AG09319 (cell line): Measurements from ENCODE around the gene TIMP1.
"Not testable (repeated sequence)": the region's sequence is repeated elsewhere in the genome, so short reads cannot be mapped to it uniquely, and the experiment has no call there.

Experiments used
- DNase-seq: peaks from one replicate; pipeline ENCODE4 v3.0.0-alpha.2; 2010; ENCODE audit warnings: low read depth; ENCODE audit errors: extremely low read depth
- TF ChIP-seq, protein P1 (sequence below): IDR thresholded peaks from 2 replicates; pipeline ENCODE4 v1.5.1; 2011; ENCODE audit warnings: low read depth, mild to moderate bottlenecking, inconsistent platforms, low read length, moderate library complexity

TIMP1 gene

DNA sequence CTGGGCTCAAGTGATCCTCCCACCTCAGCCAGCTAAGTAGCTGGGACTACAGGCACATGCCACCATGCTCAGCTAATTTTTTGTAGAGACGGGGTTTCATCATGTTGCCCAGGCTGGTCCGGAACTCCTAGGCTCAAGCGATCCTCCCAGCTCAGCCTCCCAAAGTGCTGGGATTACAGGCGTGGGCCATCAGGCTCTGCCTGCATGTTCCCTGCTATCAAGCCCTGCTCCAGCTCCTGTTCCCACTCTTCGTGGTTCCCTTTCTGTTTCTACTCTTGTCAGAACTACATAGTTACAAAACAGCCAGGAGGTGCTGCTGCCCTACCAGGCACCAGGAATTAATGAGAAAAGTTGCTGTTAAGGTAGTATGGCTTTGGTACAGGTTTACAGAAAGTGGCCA lies 8.7 kb downstream of the TIMP1 start:
- DNase-seq: no peak
- TF ChIP-seq, protein P1, sequence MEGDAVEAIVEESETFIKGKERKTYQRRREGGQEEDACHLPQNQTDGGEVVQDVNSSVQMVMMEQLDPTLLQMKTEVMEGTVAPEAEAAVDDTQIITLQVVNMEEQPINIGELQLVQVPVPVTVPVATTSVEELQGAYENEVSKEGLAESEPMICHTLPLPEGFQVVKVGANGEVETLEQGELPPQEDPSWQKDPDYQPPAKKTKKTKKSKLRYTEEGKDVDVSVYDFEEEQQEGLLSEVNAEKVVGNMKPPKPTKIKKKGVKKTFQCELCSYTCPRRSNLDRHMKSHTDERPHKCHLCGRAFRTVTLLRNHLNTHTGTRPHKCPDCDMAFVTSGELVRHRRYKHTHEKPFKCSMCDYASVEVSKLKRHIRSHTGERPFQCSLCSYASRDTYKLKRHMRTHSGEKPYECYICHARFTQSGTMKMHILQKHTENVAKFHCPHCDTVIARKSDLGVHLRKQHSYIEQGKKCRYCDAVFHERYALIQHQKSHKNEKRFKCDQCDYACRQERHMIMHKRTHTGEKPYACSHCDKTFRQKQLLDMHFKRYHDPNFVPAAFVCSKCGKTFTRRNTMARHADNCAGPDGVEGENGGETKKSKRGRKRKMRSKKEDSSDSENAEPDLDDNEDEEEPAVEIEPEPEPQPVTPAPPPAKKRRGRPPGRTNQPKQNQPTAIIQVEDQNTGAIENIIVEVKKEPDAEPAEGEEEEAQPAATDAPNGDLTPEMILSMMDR: no peak

DNA sequence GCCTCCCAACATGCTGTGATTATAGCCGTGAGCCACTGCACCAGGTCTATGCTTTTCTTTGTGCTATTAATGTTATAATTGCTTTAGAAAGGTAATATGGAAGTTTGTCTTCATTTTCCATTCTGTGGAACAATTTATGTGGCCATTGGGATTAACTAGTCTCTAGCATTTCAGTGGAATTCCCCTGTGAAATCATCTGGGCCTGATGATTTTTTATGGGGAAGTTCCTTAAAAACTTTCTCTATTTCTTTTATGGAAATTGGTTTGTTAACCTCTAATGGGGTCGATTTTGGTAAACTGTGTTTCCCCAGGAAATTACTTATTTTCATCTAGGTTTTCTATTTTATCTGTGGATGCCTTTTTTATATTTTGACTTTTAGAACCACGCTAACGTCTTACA lies 11.3 kb downstream of the TIMP1 start:
- TF ChIP-seq, protein P1: no peak
- DNase-seq: no peak

DNA sequence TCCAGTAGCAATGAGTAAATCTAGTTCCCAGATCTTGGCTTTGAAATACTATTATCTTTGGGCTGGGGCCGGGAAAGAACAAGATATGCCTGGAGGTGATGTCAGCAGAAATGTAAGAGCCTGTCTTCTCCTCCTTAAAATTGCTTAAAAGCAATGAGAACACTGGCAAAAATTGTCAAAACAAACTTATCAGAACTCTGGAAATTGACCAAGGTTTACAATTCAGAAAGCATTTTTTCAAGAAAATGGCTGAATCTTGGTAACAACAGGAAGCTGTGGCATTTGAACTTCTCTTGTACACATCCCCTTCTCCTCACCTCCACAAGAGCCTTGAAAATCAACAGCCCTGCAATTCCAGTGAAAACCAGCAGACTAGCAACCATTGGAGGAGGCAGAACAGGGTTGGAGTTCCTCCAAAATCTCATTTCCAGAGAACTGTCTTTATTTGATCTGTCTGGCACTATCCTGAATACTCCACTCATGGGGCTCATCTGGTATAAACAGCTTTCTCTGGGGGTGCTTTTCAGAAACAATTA lies 13.5 kb downstream of the TIMP1 start:
- DNase-seq: no peak
- TF ChIP-seq, protein P1: no peak

DNA sequence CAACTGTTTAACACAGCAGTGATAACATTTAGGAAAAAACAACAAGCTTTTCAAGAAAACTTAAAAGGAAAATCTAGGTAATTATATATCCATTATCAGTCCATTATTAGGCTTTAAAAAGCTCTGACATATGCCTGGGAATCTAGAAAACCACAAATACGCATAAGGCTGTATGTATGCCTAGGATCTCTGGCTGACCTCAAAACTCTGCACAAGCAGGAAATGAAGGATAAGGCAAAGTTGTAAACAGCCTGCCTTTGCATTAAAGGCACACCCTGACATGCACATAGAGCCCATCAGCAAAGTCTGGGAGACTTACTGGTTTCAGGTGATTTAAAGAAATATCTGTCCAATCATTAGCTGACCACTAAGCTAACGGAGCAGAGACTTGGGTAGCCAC lies 14.0 kb downstream of the TIMP1 start:
- no peak for DNase-seq
- TF ChIP-seq, protein P1: no peak

DNA sequence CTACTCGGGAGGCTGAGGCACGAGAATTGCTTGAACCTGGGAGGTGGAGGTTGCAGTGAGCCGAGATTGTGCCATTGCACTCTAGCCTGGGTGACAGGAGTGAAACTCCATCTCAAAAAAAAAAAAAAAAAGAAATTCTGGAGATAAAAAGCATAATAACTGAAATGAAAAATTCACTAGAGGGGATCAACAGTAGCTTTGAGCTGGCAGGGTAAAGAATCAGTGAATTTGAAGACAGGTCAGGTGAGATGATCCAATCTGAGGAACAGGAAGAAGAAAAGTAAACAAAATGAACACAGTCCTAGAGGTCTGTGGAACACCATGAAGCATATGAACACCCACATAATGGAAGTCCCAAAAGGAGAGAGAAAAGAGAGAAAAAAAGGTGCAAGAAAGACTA lies 15.0 kb downstream of the TIMP1 start:
- no peak for DNase-seq
- TF ChIP-seq, protein P1: no peak

DNA sequence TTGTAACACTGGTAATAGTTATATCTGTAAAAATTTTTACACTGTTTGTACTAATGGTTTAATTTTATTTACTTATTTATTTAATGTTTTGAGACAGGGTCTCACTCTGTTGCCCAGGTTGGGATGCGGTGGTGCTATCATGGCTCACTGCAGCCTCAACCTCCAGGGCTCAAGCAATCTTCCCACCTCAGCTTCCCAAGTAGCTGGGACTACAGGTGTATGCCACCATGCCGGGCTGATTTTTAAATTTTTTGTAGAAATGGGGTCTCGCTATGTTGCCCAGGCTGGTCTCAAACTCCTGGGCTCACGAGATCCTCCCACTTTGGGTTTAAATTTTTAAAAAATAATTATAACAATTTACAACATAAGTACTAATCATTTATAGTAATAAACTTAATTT lies 20.9 kb downstream of the TIMP1 start:
- DNase-seq: not testable (repeated sequence)

DNA sequence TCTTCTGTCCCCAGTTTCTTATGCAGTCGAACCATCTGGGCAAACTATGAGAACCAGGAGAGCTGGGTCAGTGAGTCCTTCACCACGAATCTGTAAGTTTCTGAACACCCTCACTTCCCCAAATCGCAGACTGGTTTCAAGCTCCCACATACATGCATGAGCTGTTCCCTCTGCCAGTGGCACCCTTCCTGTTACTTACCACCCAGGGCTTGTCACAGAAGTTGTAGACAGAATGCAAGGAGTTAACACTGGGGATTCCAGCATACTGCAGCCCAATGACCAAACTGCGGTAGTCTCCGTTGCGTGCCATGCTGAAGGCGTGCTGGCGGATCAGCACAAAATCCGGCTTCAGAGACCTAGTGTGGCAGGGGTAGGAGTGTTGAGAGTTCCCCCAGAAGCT lies 22.8 kb downstream of the TIMP1 start:
- TF ChIP-seq, protein P1: no peak
- DNase-seq: no peak

DNA sequence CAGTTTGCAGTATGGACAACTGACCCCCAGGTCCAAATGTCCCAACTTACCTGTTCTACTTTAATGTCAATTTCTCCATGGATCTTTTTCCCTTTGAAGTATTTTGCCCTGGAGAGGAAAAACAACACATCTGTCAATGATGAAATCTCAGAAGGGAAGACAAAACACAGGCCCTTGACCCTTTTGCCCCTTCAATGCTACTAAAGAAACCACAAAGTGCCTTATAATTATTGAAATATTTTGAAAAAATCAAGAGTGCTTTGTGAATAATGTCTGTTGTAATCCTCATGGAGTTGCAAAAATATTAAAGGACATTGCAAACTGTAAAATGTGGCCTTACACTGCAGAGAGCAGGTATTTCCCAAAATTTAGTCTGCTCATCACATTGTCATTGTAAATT lies 24.9 kb downstream of the TIMP1 start:
- TF ChIP-seq, protein P1: no peak

More for the DNA sequence above, 24.9 kb downstream of the TIMP1 start:
- no peak for DNase-seq
